ENCODE measurements around the gene DAAM2. TPM values are rescaled to one million over a fixed set of nuclear protein-coding genes. Genes with fewer than 3 reads are reported as not detected.

Gene DAAM2
- total RNA-seq, 1 experiment from 2014 or later: 4.8 TPM

DNA sequence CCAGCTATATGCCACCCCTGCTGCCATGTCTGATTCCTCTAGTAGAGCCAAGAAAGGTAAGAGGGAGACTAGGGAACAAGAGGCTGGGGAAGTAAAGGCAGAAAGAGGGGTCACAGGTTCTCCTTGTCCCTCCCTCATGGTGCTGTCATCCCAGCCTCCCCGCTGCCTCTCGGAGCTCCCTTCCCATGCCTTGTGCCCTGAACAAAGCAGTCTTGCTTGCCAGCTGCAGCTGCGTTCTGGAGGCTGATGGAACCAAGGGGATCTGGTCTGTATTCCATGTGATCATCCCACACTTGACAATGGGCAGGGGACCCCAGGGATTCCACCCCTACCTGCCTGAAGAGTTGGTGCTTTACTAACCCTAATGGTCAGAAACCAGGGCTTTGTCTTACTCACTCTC, 61.4 kb downstream of the DAAM2 start:
- Histone ChIP-seq H3K4me3 (ENCODE audit: low read depth, low read length, poor library complexity, severe bottlenecking) (no peak overlapping the region), H3K36me3 (ENCODE audit: insufficient read depth, low read length, poor library complexity, severe bottlenecking) (no peaks in the 10 kb centered on the region), H3K27me3 (replicated peaks; ENCODE audit: insufficient read depth, low read depth, low read length, poor library complexity) (no peaks in the 10 kb centered on the region), H3K27ac (ENCODE audit: low read depth, low read length, poor library complexity, severe bottlenecking) (no peak overlapping the region), H3K9me3 (ENCODE audit: low read depth, low read length, poor library complexity, severe bottlenecking) (no peaks in the 10 kb centered on the region), H3K4me1 (ENCODE audit: insufficient read depth, low read length, poor library complexity, severe bottlenecking) (peaks cover 8% of the 10 kb centered on the region)
- intact Hi-C loops (cut with micrococcal nuclease; ENCODE audit: unreplicated experiment): no loop called here
- TF ChIP-seq, protein P1, sequence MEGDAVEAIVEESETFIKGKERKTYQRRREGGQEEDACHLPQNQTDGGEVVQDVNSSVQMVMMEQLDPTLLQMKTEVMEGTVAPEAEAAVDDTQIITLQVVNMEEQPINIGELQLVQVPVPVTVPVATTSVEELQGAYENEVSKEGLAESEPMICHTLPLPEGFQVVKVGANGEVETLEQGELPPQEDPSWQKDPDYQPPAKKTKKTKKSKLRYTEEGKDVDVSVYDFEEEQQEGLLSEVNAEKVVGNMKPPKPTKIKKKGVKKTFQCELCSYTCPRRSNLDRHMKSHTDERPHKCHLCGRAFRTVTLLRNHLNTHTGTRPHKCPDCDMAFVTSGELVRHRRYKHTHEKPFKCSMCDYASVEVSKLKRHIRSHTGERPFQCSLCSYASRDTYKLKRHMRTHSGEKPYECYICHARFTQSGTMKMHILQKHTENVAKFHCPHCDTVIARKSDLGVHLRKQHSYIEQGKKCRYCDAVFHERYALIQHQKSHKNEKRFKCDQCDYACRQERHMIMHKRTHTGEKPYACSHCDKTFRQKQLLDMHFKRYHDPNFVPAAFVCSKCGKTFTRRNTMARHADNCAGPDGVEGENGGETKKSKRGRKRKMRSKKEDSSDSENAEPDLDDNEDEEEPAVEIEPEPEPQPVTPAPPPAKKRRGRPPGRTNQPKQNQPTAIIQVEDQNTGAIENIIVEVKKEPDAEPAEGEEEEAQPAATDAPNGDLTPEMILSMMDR (conservative IDR thresholded peaks at IDR 0.05; ENCODE audit: low read depth, low read length): no peak
- TF ChIP-seq EZH2 (IDR thresholded peaks at IDR 0.05; ENCODE audit: borderline replicate concordance, low read depth, low read length, poor library complexity, severe bottlenecking): no peak
- POLR2A ChIA-PET (ENCODE audit: low non-redundant PET): no interaction called here
- DNase-seq (ENCODE audit: low spot score): no peak
- no TSS peak for BruUV-seq (replicated peaks)
- CTCF ChIA-PET: no interaction called here

DNA sequence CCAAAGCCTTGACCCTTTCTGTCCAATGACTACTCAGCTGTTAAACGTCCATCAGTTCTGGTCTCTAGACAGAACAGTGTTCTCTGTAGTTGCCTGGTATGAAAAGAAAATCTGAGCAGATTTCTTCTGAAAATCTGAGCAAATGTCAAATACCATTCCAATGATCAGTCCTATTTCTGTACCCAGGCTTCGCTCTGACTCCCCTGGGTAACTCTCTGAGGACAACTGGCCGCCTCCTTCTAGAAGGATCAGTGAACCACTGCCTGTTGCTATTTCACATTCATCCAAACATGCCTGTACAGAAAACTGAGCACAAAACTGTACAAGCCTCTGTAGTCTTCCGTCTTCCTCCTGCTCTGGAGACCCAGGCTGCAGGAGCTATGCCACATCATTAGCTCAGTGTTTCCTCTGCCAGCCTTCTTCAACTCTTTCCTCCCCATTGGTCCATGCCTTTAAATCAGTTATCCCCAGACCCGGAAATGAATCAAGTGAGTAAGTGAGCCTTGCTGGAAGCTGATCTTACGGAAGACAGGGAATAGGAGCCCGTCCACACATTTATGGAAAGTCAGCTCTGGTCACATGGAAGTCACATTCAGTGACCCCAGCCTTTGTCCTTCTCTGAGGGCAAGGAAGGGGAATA, 63.3 kb downstream of the DAAM2 start:
- Histone ChIP-seq H3K27me3 (replicated peaks; ENCODE audit: insufficient read depth, low read depth, low read length, poor library complexity) (no peaks in the 10 kb centered on the region), H3K4me1 (ENCODE audit: insufficient read depth, low read length, poor library complexity, severe bottlenecking) (no peaks in the 10 kb centered on the region), H3K27ac (ENCODE audit: low read depth, low read length, poor library complexity, severe bottlenecking) (no peak overlapping the region), H3K36me3 (ENCODE audit: insufficient read depth, low read length, poor library complexity, severe bottlenecking) (no peaks in the 10 kb centered on the region), H3K4me3 (ENCODE audit: low read depth, low read length, poor library complexity, severe bottlenecking) (no peak overlapping the region), H3K9me3 (ENCODE audit: low read depth, low read length, poor library complexity, severe bottlenecking) (no peaks in the 10 kb centered on the region)
- no TSS peak for BruUV-seq (replicated peaks)
- intact Hi-C loops (cut with micrococcal nuclease; ENCODE audit: unreplicated experiment): no loop called here
- no peak for DNase-seq (ENCODE audit: low spot score)
- CTCF ChIA-PET: no interaction called here
- POLR2A ChIA-PET (ENCODE audit: low non-redundant PET): no interaction called here
- TF ChIP-seq, protein P1 (conservative IDR thresholded peaks at IDR 0.05; ENCODE audit: low read depth, low read length): no peak
- TF ChIP-seq EZH2 (IDR thresholded peaks at IDR 0.05; ENCODE audit: borderline replicate concordance, low read depth, low read length, poor library complexity, severe bottlenecking): no peak

DNA sequence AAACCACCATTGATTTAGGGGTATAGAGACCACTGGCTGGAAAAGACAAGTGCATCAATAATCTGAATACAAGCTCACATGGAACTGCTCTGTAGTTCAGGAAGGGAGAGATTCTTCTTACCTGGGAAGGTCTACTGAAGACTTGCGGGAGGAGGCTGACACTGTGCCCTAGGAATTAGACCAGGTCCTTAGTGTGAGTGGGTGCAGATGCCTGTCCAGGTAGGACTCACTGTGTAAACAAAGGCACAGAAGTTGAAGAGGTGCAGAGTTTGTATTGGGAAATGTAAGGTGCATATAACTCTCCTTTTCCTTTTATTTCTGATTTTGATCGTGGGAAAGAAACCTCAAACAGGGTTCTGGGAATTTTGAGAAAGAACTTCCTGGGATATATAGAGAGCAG, 66.8 kb downstream of the DAAM2 start:
- H3K9me3 ChIP-seq (ENCODE audit: low read depth, low read length, poor library complexity, severe bottlenecking): no peaks in the 10 kb centered on the region
- POLR2A ChIA-PET (ENCODE audit: low non-redundant PET): no interaction called here
- H3K36me3 ChIP-seq (ENCODE audit: insufficient read depth, low read length, poor library complexity, severe bottlenecking): no peaks in the 10 kb centered on the region
- no peak overlapping the region for H3K27ac ChIP-seq (ENCODE audit: low read depth, low read length, poor library complexity, severe bottlenecking)
- no TSS peak for BruUV-seq (replicated peaks)
- no peak overlapping the region for H3K4me3 ChIP-seq (ENCODE audit: low read depth, low read length, poor library complexity, severe bottlenecking)
- intact Hi-C loops (cut with micrococcal nuclease; ENCODE audit: unreplicated experiment): no loop called here
- no peaks in the 10 kb centered on the region for H3K4me1 ChIP-seq (ENCODE audit: insufficient read depth, low read length, poor library complexity, severe bottlenecking)
- CTCF ChIA-PET: no interaction called here
- no peaks in the 10 kb centered on the region for H3K27me3 ChIP-seq (replicated peaks; ENCODE audit: insufficient read depth, low read depth, low read length, poor library complexity)
- no peak for DNase-seq (ENCODE audit: low spot score)
- TF ChIP-seq EZH2 (IDR thresholded peaks at IDR 0.05; ENCODE audit: borderline replicate concordance, low read depth, low read length, poor library complexity, severe bottlenecking): no peak
- TF ChIP-seq, protein P1 (conservative IDR thresholded peaks at IDR 0.05; ENCODE audit: low read depth, low read length): no peak

Measured in A673 (cell line).